Measurements from ENCODE around the gene DZIP3. TPM values are rescaled to one million over a fixed set of nuclear protein-coding genes. Genes with fewer than 3 reads are reported as not detected.

DZIP3 gene
- total RNA-seq, 1 experiment from 2014 or later, result 22.1 TPM

DNA sequence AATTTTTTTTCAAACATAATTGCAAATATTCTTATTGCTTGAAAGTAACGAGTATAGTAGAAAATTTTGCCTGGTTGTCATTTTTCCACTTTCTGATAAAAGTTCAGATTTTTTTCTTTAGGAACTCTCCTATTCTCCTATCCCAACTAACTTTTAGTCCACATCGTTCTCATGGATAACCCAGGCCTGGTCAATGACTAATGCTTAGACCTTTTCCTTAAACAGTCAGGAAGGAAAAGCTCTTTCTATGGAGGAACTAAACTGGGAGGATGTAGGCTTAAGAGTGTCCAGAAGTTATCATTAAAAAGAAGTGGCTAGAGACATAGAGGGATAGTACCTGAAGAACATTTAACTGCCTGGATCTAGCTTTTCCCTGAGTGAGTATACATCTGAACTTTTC lies 27.0 kb upstream of the DZIP3 start:
- Histone ChIP-seq H2BK5ac (ENCODE audit: insufficient read length, low read length) (no peak overlapping the region), H2AFZ (ENCODE audit: low read length) (no peak overlapping the region)
- DNase-seq, result no peak

More for the DNA sequence above, 27.0 kb upstream of the DZIP3 start:
- H3K23me2 ChIP-seq (ENCODE audit: insufficient read length, low read depth, low read length, poor library complexity, severe bottlenecking), result no peaks in the 10 kb centered on the region
- H2BK15ac ChIP-seq (ENCODE audit: low read depth, low read length), result no peak overlapping the region
- H4K20me1 ChIP-seq (ENCODE audit: control insufficient read depth, insufficient read depth, insufficient read length), result no peaks in the 10 kb centered on the region
- H3K27ac ChIP-seq (ENCODE audit: insufficient read length, low read depth, low read length), result no peak overlapping the region
- TF ChIP-seq, protein P1, sequence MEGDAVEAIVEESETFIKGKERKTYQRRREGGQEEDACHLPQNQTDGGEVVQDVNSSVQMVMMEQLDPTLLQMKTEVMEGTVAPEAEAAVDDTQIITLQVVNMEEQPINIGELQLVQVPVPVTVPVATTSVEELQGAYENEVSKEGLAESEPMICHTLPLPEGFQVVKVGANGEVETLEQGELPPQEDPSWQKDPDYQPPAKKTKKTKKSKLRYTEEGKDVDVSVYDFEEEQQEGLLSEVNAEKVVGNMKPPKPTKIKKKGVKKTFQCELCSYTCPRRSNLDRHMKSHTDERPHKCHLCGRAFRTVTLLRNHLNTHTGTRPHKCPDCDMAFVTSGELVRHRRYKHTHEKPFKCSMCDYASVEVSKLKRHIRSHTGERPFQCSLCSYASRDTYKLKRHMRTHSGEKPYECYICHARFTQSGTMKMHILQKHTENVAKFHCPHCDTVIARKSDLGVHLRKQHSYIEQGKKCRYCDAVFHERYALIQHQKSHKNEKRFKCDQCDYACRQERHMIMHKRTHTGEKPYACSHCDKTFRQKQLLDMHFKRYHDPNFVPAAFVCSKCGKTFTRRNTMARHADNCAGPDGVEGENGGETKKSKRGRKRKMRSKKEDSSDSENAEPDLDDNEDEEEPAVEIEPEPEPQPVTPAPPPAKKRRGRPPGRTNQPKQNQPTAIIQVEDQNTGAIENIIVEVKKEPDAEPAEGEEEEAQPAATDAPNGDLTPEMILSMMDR (conservative IDR thresholded peaks at IDR 0.05), result no peak
- Mint-ChIP-seq H3K36me3 (ENCODE audit: insufficient read depth in 1 of 3, low read depth in 3 of 3) (peaks cover 13 to 58% (median 54%) of the 10 kb centered on the region in 3 experiments), H3K27ac (no peak overlapping the region), H3K9me3 (no peaks in the 10 kb centered on the region), H3K4me3 (no peak overlapping the region), H3K4me1 (no peaks in the 10 kb centered on the region), H3K27me3 (ENCODE audit: low read depth) (no peaks in the 10 kb centered on the region)
- no peak overlapping the region for H2BK12ac ChIP-seq (ENCODE audit: insufficient read length, low read depth, low read length)
- H3K14ac ChIP-seq (ENCODE audit: insufficient read depth, low read length), result no peak overlapping the region
- no peak overlapping the region for H4K8ac ChIP-seq (replicated peaks; ENCODE audit: insufficient read length, low read depth, low read length)
- no peaks in the 10 kb centered on the region for H3K4me1 ChIP-seq (ENCODE audit: insufficient read depth, low read length)
- no peak overlapping the region for H3K4me2 ChIP-seq (ENCODE audit: insufficient read depth, insufficient read length, low read length)
- H3K9me3 ChIP-seq (ENCODE audit: control insufficient read depth, low read depth, low read length), result no peaks in the 10 kb centered on the region
- H3K18ac ChIP-seq (ENCODE audit: insufficient read length, low read depth, low read length), result no peak overlapping the region
- no peak overlapping the region for H3K4ac ChIP-seq (ENCODE audit: low read depth, low read length)
- H3K79me1 ChIP-seq (ENCODE audit: insufficient read depth, low read depth, low read length, poor library complexity, severe bottlenecking), result no peaks in the 10 kb centered on the region
- no peak overlapping the region for H2AK5ac ChIP-seq (ENCODE audit: insufficient read length, low read length)
- H3T11ph ChIP-seq (ENCODE audit: low read length), result no peak overlapping the region
- no peak overlapping the region for H4K91ac ChIP-seq (ENCODE audit: insufficient read length, low read depth, low read length)
- no peak overlapping the region for H3K56ac ChIP-seq (ENCODE audit: insufficient read length, low read depth, low read length)
- no peaks in the 10 kb centered on the region for H3K79me2 ChIP-seq (ENCODE audit: insufficient read depth, low read length)
- no peak overlapping the region for H4K5ac ChIP-seq (ENCODE audit: insufficient read length, low read depth, low read length)
- H3K23ac ChIP-seq (ENCODE audit: insufficient read length, low read depth, low read length), result no peak overlapping the region
- H3K9ac ChIP-seq (ENCODE audit: extremely low read depth, insufficient read length, low read length), result no peak overlapping the region
- H2BK120ac ChIP-seq (ENCODE audit: low read depth, low read length, poor library complexity, severe bottlenecking), result no peak overlapping the region
- no peak overlapping the region for H2BK20ac ChIP-seq (ENCODE audit: low read depth, low read length, poor library complexity, severe bottlenecking)
- WGBS (ENCODE audit: extremely low coverage, insufficient read length, low lambda C conversion rate), result no CpG with 5 or more reads among the region's 2 CpGs
- H3K27me3 ChIP-seq (ENCODE audit: insufficient read depth, low read length), result no peaks in the 10 kb centered on the region

Measured in H9 (cell line).